ENCODE results near the gene SEL1L2.
"Not testable (repeated sequence)": the region's sequence is repeated elsewhere in the genome, so short reads cannot be mapped to it uniquely, and the experiment has no call there.

Gene SEL1L2

GRCh38 chr20:13990465-13990864 lies at the start of gene SEL1L2:
TSS of gene SEL1L2 (minus strand) at chr20:13990614. CDS start at chr20:13990534, 80 bp downstream.
- DNase-seq, result no peak

- DNase-seq, result no peak
Measured at GRCh38 chr20:14036567-14036966, 46.2 kb upstream of the SEL1L2 start.

GRCh38 chr20:14033310-14033709 lies 42.9 kb upstream of the SEL1L2 start:
- no peak for DNase-seq

GRCh38 chr20:14030991-14031390 lies 40.6 kb upstream of the SEL1L2 start:
- no peak for DNase-seq

GRCh38 chr20:14012671-14013070 lies 22.3 kb upstream of the SEL1L2 start:
- no peak for DNase-seq

GRCh38 chr20:14009208-14009607 lies 18.8 kb upstream of the SEL1L2 start:
- DNase-seq, result no peak

DNA sequence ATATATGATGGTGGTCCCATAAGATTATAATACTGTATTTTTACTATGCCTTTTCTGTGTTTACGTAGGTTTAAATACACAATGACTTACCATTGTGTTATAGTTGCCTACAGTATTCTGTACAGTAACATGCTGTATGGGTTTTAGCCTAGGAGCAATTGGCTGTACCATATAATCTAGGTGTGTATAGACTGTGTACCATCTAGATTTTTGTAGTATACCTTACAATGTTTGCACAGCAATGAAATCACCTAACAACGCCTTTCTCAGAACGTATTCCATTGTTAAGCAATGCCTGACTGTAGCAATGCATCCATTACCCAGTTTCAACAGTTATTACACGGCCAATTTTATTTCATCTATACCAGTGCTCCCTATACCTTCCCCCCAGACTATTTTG lies 15.6 kb upstream of the SEL1L2 start:
- no peak for DNase-seq

DNA sequence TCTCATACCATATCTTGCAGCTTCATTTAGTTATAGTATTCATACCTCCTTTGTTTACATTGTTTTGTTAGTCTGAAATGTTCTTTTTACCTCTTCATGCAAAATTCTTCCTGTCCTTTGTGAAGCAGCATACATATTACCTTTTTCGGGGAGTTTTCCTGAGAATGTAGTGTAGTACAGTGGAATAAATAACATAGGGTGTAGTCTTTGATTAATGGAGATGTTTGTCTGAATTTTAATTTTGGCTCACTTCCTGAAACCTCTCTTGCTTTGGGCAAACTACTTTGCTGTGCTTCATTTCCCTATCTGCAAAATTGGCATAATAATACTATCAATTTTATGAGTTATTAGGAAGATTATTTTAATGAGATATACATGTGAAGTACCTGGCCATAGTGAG lies 10.5 kb upstream of the SEL1L2 start:
- no peak for DNase-seq

- no peak for DNase-seq
Measured at GRCh38 chr20:13996265-13996664, 5.9 kb upstream of the SEL1L2 start.

- DNase-seq, result no peak
Measured at GRCh38 chr20:13995841-13996240, 5.4 kb upstream of the SEL1L2 start.

GRCh38 chr20:13995086-13995665 lies 4.8 kb upstream of the SEL1L2 start, which contains the start of gene MACROD2:
TSS of gene MACROD2 (plus strand) at chr20:13995516.
- peak; percentile 12 for DNase-seq

DNA sequence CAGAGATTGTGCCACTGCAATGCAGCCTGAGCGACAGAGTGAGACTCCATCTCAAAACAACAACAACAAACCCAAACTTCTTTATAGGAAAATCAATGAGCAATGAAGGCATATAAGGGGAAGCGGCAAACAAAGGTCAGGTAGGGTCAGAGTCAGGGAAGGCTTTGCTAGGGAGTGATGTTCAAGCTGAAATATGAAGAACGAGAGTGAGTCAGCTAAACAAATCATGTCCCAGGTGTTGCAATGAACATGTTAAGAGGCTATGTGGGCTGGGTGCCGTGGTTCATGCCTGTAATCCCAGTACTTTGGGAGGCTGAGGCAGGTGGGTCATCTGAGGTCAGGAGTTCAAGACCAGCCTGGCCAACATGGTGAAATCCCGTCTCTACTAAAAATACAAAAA lies 1.5 kb upstream of the SEL1L2 start:
- not testable (repeated sequence) for DNase-seq

GRCh38 chr20:13991311-13991710 lies 897 bp upstream of the SEL1L2 start:
- no peak for DNase-seq

DNA sequence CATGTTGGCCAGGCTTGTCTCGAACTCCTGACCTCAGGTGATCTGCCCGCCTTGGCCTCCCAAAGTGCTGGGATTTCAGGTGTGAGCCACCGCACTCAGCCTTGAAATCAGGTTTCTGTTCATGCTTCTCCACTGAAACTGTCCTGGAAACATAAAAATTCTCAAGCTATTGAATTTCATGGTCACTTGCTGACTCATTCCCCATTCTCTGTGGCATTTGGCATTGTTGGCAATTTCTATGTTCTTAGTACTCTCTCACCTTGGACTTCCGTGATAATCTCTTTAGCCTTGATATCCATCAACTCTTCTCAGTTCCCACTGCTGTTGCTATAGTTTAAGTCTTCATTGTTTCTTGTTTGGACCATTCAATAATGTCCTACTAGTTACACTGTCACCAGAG lies 6.2 kb downstream of the SEL1L2 start:
- DNase-seq, result no peak

DNA sequence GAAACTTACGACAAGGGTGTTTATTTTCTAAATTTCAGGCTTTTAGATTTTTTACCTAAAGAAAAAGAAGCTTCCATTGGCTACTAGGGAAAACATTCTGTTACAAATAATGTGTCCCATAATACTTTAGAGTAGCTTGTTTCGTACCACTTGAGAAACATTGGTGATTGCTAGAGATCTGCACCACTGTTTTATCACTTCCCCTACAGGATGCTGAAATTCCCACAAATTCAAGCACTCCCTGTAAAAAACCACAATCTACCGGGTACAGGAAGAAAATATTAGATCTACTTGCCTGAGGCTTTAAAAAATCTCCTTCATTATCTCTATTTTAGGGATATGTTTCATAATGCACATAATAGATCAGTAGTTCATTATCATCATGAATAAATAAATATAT lies 29.9 kb downstream of the SEL1L2 start:
- DNase-seq, result no peak

DNA sequence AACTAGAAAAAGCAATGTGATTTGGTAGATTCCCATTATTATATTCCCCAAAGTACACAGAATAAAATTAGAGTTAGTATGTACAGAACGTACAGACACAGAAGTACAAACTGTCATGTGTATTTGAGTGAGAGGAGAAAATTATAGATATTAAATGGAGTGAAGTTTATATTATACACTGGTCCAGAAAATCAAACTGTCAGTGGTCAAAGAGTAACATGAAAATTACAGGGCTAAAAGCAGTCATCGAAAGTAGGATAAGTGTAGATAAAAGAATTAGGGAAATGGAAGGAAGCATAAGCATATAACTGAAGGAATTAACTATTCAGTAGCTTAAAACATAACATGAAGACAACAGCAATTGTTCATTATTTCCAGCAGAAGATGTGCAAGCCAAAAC lies 30.3 kb downstream of the SEL1L2 start:
- DNase-seq, result no peak

- no peak for DNase-seq
Measured at GRCh38 chr20:13953227-13953626, 37.2 kb downstream of the SEL1L2 start.

GRCh38 chr20:13947719-13948118 lies 42.7 kb downstream of the SEL1L2 start:
- DNase-seq, result no peak

DNA sequence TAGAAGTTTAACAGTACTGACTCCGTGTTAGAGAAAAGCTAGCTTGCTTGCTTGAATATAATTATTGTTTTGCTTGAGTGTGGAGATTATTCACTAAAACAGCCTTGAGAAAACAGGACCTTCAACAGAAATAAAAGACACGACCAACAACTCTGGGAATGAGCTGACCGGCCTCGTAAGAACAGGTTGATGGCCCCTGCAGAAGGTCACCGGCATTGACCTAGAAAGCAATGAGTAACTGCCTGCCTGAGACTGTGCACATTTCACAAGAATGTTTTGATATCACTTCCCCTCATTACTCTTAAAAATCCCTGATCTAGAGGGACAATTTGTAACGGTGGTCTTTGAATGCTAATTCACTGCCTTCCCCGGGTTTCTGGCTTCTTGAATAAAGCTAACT lies 49.4 kb downstream of the SEL1L2 start:
- no peak for DNase-seq

- no peak for DNase-seq
Measured at GRCh38 chr20:13936781-13937576, 53.4 kb downstream of the SEL1L2 start.

- DNase-seq, result no peak
Measured at GRCh38 chr20:13934992-13935894, 55.2 kb downstream of the SEL1L2 start.

DNA sequence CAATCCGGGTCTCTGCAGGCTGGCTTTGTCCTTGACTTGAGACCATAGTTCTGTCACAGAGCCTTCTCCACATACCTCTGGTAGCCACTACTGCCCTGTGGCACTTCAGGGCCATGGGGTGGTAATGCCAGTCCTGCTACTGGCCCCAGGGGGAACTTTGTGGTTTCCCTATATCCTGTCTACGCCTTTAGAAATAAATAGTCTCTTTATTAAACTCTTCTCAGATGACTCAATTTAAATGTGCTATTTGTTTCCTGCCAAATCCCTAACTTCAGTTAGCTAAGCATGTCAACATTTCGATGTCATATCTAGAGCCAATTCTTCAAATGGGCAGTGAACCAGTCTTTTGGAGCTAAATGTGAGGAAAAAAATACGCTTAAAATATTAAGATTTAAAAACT lies 60.1 kb downstream of the SEL1L2 start:
- no peak for DNase-seq

DNA sequence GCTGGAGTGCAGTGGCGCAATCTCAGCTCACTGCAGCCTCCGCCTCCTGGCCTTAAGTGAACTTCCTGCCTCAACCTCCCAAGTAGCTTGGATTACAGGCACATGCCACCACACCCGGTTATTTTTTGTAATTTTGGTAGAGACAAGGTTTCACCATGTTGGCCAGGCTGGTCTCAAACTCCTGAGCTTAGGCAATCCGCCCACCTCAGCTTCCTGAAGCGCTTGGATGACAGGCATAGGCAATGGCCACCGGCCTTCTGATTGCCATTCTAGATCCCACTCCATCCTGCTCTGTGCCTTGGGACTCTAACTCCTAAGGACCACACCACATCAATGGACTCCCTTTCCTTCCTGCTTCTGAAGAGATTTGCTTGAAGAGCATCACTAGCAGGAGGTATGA lies 60.6 kb downstream of the SEL1L2 start:
- DNase-seq, result no peak

- no peak for DNase-seq
Measured at GRCh38 chr20:13928901-13929300, 61.5 kb downstream of the SEL1L2 start.
